NCI-H1694 (cell line): ENCODE measurements around the gene KRTAP5-4.
"Not testable (repeated sequence)": the region's sequence is repeated elsewhere in the genome, so short reads cannot be mapped to it uniquely, and the experiment has no call there.

Source experiments
- DNase-seq: peaks from one replicate; lab custom pipeline; 2025; lab: John Stamatoyannopoulos, UW

KRTAP5-4 gene

GRCh38 chr11:1622086-1622485 lies at the start of gene KRTAP5-4:
TSS of gene KRTAP5-4 (minus strand) at chr11:1622138. CDS start at chr11:1622093, 45 bp downstream.
- no peak for DNase-seq

GRCh38 chr11:1671658-1672057 lies 49.7 kb upstream of the KRTAP5-4 start:
- DNase-seq: no peak

GRCh38 chr11:1670905-1671371 lies 49.0 kb upstream of the KRTAP5-4 start:
- no peak for DNase-seq

- DNase-seq: not testable (repeated sequence)
Observed at GRCh38 chr11:1670457-1670856, 48.5 kb upstream of the KRTAP5-4 start.

- DNase-seq: no peak
Observed at GRCh38 chr11:1669546-1670218, 47.7 kb upstream of the KRTAP5-4 start.

GRCh38 chr11:1668911-1669473 lies 47.1 kb upstream of the KRTAP5-4 start:
- no peak for DNase-seq

GRCh38 chr11:1667906-1668305 lies 46.0 kb upstream of the KRTAP5-4 start:
- no peak for DNase-seq

- no peak for DNase-seq
Observed at GRCh38 chr11:1667121-1667850, 45.3 kb upstream of the KRTAP5-4 start.

GRCh38 chr11:1665313-1665712 lies 43.4 kb upstream of the KRTAP5-4 start:
- no peak for DNase-seq

GRCh38 chr11:1662699-1663283 lies 40.9 kb upstream of the KRTAP5-4 start:
- DNase-seq: not testable (repeated sequence)

- not testable (repeated sequence) for DNase-seq
Observed at GRCh38 chr11:1661454-1662269, 39.7 kb upstream of the KRTAP5-4 start.

- DNase-seq: no peak
Observed at GRCh38 chr11:1660111-1660867, 38.4 kb upstream of the KRTAP5-4 start.

- no peak for DNase-seq
Observed at GRCh38 chr11:1659506-1659905, 37.6 kb upstream of the KRTAP5-4 start.

- DNase-seq: no peak
Observed at GRCh38 chr11:1656670-1657069, 34.7 kb upstream of the KRTAP5-4 start.

GRCh38 chr11:1656061-1656441 lies 34.1 kb upstream of the KRTAP5-4 start:
- DNase-seq: no peak

GRCh38 chr11:1655168-1656060 lies 33.5 kb upstream of the KRTAP5-4 start:
- no peak for DNase-seq

- no peak for DNase-seq
Observed at GRCh38 chr11:1654388-1655167, 32.6 kb upstream of the KRTAP5-4 start.

GRCh38 chr11:1653541-1654387 lies 31.8 kb upstream of the KRTAP5-4 start:
- DNase-seq: no peak
